ENCODE data around the gene PLD1. TPM values are rescaled to one million over a fixed set of nuclear protein-coding genes. Genes with fewer than 3 reads are reported as not detected.

PLD1 gene
- total RNA-seq, 4 donors from 2014 or later: 52.1 to 88.3 (median 77.4) TPM

GRCh38 chr3:171811295-171811912, 1.1 kb upstream of the PLD1 start:
- H3K4me1 ChIP-seq: peaks cover 11 to 27% (median 17%) of the 10 kb centered on the region in 4 donors
- no peak overlapping the region for H3K4me3 ChIP-seq
- intact Hi-C loops (cut with DNase I; ENCODE audit: low total_unique reads) (no loop called here), in situ Hi-C loops (cut with MboI; ENCODE audit: low pct_ligation_motif_present in 1 of 4, low pct_unique_long_range_greater_than_20kb in 1 of 4, low sequenced_read_pairs in 3 of 4) (no loop called here)
- TF ChIP-seq POLR2AphosphoS5 (IDR thresholded peaks at IDR 0.05) (peak; percentile 23 to 61 (median 55)), POLR2A (IDR thresholded peaks at IDR 0.05) (no peak)
- 68 to 78% methylated on average over 3 to 4 of the region's 4 CpGs for whole genome bisulfite sequencing, 2 donors (ENCODE audit: low coverage in 1 of 2)
- no peaks in the 10 kb centered on the region for H3K27me3 ChIP-seq
- peak overlapping the region; percentile 91 to 98 (median 95) for H3K27ac ChIP-seq
- no peaks in the 10 kb centered on the region for H3K9me3 ChIP-seq
- DNase-seq: no peak
- H3K36me3 ChIP-seq: no peaks in the 10 kb centered on the region

DNA sequence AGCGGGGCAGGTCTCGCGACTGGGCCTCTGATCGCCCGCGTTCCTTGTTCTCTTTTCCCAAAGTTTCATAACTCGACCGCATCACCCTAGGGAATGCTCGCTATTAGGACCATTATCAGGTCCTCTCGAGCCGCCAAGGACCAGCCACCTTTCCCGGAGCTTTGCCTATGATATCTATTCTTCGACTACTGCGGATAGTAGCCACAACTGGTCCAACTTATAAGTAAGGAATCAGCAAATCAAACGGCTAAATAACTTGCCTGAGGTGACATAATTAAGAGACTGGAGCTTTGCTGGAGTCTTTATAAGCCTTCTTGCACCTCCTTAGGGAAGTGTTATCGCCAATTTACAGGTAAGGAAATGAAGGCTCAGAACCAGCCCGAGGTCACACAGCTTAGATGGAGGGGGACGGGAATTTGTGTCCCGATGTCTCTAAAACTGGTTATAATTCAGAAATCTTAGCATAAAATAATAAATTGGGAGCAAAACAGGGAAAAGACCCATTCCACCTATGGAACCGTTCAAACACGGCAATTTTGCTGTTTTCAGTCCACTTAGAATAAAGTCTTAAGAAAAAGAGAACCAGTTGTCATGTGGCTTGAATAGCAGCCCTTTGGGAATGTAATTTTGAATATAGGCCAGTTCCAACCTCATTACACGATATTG, 479 bp upstream of the PLD1 start:
- H3K4me1 ChIP-seq: peaks cover 17 to 31% (median 21%) of the 10 kb centered on the region in 4 donors
- TF ChIP-seq CTCF (IDR thresholded peaks at IDR 0.05): no peak
- peak in 1 of 3 donors; percentile 20 for TF ChIP-seq POLR2AphosphoS5 (IDR thresholded peaks at IDR 0.05)
- TF ChIP-seq POLR2A (IDR thresholded peaks at IDR 0.05): no peak
- no peak for TF ChIP-seq EP300 (IDR thresholded peaks at IDR 0.05; ENCODE audit: low read depth)
- H3K27me3 ChIP-seq: no peaks in the 10 kb centered on the region
- peak overlapping the region; percentile 44 to 88 (median 60) for H3K4me3 ChIP-seq
- H3K9me3 ChIP-seq: no peaks in the 10 kb centered on the region
- in situ Hi-C loops (cut with MboI; ENCODE audit: low pct_ligation_motif_present in 1 of 4, low pct_unique_long_range_greater_than_20kb in 1 of 4, low sequenced_read_pairs in 3 of 4) (no loop called here), intact Hi-C loops (cut with DNase I; ENCODE audit: low total_unique reads) (no loop called here)
- no peaks in the 10 kb centered on the region for H3K36me3 ChIP-seq
- peak overlapping the region; percentile 91 to 98 (median 95) for H3K27ac ChIP-seq
- WGBS, 2 donors (ENCODE audit: low coverage in 1 of 2): 30 to 36% methylated on average over 6 to 17 of the region's 22 CpGs
- no peak for DNase-seq

DNA sequence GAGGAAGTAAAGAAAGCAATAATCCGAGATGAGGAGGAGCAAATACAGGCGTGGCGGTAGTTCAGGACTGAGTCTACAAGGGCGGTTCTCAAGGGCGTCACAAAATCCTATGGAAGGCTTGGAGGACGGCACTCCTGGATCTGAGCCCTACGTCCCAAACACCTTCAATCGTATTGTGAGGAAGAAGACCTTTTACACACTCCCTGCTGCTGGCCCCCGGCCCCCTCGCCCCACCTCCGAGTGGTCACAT, 747 bp downstream of the PLD1 start:
- Histone ChIP-seq H3K9me3 (no peaks in the 10 kb centered on the region), H3K36me3 (no peaks in the 10 kb centered on the region), H3K27me3 (no peaks in the 10 kb centered on the region), H3K27ac (peak overlapping the region; percentile 91 to 98 (median 95)), H3K4me3 (peak overlapping the region; percentile 44 to 88 (median 60)), H3K4me1 (peaks cover 19 to 43% (median 27%) of the 10 kb centered on the region in 4 donors)
- intact Hi-C loops (cut with DNase I; ENCODE audit: low total_unique reads) (no loop called here), in situ Hi-C loops (cut with MboI; ENCODE audit: low pct_ligation_motif_present in 1 of 4, low pct_unique_long_range_greater_than_20kb in 1 of 4, low sequenced_read_pairs in 3 of 4) (no loop called here)
- DNase-seq: peak; percentile 76
- peak; percentile 75 to 78 (median 76) for TF ChIP-seq POLR2AphosphoS5 (IDR thresholded peaks at IDR 0.05)
- no peak for TF ChIP-seq CTCF (IDR thresholded peaks at IDR 0.05)
- TF ChIP-seq EP300 (IDR thresholded peaks at IDR 0.05; ENCODE audit: low read depth): no peak
- TF ChIP-seq POLR2A (IDR thresholded peaks at IDR 0.05): peak; percentile 78
- WGBS, 2 donors (ENCODE audit: low coverage in 1 of 2): 0 to 4% methylated on average over 8 to 11 of the region's 11 CpGs

- in situ Hi-C loops (cut with MboI; ENCODE audit: low pct_ligation_motif_present in 1 of 4, low pct_unique_long_range_greater_than_20kb in 1 of 4, low sequenced_read_pairs in 3 of 4): no loop called here
- TF ChIP-seq POLR2A (IDR thresholded peaks at IDR 0.05): no peak
- no peak for TF ChIP-seq CTCF (IDR thresholded peaks at IDR 0.05)
- no peak for TF ChIP-seq POLR2AphosphoS5 (IDR thresholded peaks at IDR 0.05)
- no peak for TF ChIP-seq EP300 (IDR thresholded peaks at IDR 0.05; ENCODE audit: low read depth)
- Histone ChIP-seq H3K9me3 (no peaks in the 10 kb centered on the region), H3K4me3 (no peak overlapping the region), H3K27me3 (no peaks in the 10 kb centered on the region), H3K36me3 (no peaks in the 10 kb centered on the region), H3K4me1 (peaks cover 23 to 58% (median 28%) of the 10 kb centered on the region in 4 donors), H3K27ac (peak overlapping the region in 3 of 4 donors; percentile 69 to 80 (median 78))
- intact Hi-C loops (cut with DNase I; ENCODE audit: low total_unique reads): no loop called here
- DNase-seq: no peak
- 97 to 100% methylated on average over 4 to 6 of the region's 6 CpGs for WGBS, 2 donors (ENCODE audit: low coverage in 1 of 2)
Observed at GRCh38 chr3:171807806-171808205, 2.5 kb downstream of the PLD1 start.

Data from transverse colon (tissue), 4 donors.